HS-27A (cell line): ENCODE results near the gene C1orf159.
"Not testable (repeated sequence)": the region's sequence is repeated elsewhere in the genome, so short reads cannot be mapped to it uniquely, and the experiment has no call there.

Experiments used
- DNase-seq: peaks from one replicate; pipeline ENCODE4 v3.0.0-alpha.2; 2012; ENCODE audit warnings: low read depth, missing footprints

The C1orf159 gene

DNA sequence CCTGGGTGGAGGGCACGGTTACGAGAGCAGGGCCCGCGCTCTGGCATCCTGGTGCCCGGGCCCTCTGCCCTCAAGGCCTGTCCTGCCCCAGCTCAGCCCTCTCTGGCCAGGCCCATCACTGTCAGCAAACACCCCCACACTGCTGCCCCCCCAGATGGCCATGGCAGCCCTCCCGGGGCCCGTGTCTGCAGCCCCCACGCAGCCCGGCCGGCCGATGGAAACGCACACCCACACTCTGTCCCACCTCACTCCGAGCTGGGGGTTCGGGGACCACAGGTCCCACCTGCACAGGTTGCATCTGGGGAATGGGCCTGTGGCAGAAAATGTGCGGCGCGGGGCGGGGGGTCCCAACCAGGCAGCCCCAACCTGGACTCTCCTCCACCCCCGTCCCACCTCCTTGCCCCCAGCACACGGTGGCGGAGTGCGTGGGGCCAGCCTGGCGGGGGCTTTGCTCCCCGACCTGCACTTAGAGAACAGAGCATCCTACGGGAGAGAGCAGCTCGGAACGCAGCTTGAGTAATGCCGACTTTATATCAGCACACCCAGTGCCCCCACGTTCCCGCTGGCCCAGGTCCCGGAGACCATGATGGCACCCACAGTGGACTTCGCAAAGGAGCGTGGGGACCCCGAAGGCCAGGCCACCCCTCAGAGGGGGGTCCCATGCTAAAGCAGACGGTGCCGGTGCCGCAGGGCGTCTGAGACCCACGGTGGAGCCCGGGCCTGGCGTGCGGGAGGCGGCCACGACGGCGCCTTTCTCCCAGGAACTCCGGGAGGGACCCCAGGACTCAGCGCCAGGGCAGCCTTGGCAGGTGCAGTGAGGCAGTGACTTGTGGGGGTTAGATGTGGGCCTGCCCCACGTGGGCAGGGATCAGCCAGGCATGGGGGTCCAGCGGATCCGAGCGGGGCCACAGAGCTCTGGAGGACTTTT is 34.3 kb downstream of the C1orf159 start:
- DNase-seq: no peak

DNA sequence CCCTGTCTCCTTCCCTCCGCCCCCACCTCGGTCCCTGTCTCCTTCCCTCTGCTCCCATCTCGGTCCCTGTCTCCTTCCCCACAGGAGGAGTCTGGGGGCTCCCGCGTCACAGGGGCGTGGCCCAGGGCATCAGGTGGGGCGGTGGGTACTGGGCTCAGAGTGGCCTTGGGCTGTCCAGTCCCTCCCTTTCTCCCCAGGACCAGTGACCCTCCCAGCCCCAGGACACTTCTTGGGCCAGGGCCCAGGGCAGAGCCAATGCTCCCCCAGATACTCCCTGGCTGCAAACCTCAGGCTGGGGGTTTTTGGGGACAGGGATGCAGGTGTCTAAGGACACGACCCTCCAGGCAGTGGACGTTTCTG is 35.0 kb downstream of the C1orf159 start:
- no peak for DNase-seq

DNA sequence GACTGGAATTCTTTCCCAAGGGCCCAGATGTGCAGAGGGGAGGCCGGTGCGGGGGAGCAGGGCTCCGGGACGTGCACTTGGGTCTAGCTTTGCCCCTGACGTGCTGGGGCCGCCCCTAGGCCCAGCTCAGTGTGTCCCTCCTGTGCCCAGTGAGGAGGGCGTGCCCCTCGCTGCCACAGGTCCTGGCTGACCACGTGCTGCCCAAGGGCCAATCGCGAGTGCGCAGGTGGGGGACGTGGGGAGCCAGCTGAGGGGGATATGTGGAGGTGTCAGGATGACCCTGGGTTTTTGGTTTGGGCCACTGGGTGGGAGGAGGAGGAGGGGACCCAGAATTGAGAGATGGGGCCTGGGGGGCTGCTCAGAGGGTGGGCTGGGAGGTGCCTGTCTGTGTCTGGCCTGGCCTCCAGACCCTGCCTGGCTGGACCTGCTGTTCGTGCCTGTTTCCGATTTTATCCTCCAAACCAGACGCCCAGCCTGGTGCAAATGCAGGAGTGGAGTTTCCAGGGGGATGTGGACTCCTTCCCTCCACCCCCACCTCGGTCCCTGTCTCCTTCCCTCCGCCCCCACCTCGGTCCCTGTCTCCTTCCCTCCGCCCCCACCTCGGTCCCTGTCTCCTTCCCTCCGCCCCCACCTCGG is 35.6 kb downstream of the C1orf159 start:
- DNase-seq: peak; percentile 41

DNA sequence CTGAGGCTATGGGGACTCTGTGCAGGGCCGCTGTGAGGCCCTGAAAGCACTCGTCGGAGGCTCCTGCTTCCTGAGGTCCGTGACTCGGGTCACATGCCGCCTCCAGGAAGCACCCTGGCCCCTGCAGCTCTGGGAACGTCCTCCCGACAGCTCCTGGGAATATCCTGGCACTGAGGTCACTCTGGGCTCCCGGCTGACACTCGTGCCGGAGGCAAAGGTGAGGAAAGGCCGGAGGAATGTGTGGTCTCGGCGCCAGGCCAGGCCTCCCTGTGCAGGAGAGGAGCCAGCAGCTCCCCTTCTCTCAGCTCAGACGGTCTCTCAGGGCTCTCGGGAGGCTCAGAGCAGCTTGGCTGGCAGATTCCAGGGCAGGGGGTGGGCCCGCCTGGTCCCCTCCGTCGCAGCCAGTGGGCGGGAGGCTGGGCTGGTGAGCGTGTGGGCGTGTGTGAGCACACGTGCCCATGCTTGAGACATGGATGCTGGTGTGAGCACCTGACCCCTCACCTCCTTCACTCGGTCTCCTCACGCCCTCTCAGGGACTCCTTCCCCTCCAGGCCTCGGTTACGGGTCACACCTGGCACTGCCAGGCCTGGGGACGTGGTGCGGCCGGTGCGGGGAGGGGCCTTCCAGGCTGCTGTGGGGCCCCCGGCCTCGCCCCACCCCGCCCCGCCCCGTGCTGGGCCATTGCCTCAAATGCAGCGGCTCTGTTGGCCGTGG is 36.3 kb downstream of the C1orf159 start:
- DNase-seq: peak; percentile 90

GRCh38 chr1:1077396-1077795 is 38.5 kb downstream of the C1orf159 start:
- not testable (repeated sequence) for DNase-seq

GRCh38 chr1:1075148-1075935 is 40.5 kb downstream of the C1orf159 start:
- no peak for DNase-seq

DNA sequence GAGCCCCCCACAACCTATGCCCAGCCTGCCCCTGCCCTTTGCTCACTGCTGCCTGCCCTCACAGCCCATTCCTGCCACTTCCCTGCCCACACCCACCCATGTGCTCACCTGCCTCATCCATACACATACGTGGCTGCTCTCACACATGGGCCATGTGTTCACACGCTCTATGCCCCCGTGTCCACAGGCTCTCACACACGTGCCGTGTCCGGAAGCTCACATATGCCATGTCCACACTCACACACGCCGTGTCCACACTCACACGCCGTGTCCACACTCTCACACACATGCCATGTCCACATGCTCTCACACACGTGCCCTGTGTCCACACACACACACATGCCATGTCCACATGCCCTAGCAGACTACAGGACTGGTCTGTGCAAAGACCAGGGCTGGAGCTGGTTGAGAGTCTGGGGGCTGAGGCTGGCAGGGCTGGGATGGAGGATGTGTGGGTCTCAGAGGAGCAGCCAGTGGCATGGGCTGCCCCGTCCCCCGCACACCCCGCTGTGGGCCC is 41.2 kb downstream of the C1orf159 start:
- DNase-seq: no peak

DNA sequence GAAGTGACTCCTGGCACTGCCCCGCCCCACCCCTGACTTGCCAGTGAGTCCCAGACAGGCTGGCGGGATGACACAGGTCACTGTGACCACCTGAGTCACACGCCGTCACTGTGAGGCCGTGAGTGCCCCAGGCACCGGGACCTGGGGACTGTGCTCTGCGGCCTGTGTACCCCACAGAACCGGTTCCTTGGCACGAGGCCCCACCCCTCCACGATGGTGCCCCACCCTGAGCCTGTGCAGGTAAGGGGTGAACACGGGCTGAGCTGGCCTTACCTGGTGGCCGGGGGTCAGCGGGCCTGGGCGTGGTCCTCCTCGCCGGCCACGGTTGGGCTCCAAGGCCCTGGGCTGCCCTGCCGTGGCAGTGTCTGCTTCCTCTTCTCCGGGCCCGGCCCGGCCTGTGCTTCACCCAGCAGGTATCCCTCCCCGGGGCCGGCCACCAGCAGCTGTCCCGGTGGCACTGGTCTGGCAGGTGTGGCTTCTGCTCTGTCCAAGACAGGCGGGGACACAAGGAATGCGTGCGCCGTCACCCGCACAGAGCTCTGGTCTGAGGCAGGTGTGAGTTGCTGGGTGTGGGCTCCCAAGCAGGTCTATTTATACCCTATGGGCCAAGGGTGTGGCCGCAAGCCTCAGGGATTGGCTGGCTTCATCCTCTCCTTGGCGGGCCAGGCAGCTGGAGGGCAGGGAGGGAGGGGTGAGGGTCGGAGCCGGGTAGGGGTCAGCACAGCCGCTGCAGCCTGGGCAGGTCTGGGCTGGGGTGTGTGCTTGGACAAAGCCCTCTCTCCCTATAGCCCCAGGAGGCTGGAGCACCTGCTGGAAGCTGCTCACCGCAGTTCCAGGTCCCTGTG is 41.9 kb downstream of the C1orf159 start, which contains the start of gene RNF223:
RNF223 (minus strand) TSS at position 564 of the 845 bp plus-strand sequence. CDS start 1,740 bp downstream, outside the sequence.
- DNase-seq: no peak

GRCh38 chr1:1072849-1073742 is 42.8 kb downstream of the C1orf159 start:
- no peak for DNase-seq

- no peak for DNase-seq
Measured at GRCh38 chr1:1072299-1072848, 43.5 kb downstream of the C1orf159 start.

DNA sequence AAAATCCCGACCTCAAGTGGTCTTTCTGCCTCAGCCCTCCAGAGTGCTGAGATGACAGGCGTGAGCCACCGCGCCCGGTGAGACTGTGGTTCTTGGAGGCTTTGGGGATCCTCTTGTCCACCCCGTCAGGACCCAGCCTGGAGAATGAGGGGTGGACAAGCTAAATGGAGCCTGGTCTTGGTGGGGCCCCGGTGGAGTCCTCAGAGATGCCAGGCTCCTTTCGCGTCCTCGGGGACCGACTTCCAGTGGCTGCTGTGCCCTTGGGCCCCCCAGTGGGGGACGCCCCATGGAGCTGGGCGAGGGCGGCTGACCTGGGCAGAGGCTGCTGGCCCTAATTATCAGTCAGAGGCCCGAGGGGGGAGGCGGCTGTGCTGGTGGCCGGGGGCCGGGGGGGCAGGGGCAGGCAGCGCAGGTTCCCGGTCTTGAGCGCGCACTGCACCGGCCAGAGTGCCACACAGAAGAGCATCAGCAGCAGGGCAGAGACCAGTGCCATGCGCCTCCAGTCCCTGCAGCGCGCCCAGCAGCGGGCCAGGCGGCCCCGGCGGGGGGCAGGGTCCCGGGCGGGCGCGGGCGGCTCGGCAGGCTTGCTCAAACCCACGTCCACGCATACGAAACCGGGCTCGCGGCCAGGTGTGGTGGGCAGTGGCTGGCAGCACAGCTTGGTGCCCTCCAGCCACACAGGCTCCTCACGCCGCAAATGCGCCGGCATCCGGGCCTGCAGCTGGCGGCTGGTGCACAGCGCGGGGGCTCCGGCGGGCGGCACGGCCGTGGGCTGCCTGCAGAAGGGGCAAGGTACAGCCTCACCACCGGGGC is 44.2 kb downstream of the C1orf159 start:
- no peak for DNase-seq

- DNase-seq: no peak
Measured at GRCh38 chr1:1069711-1070676, 45.9 kb downstream of the C1orf159 start.

- DNase-seq: no peak
Measured at GRCh38 chr1:1069056-1069710, 46.7 kb downstream of the C1orf159 start.

DNA sequence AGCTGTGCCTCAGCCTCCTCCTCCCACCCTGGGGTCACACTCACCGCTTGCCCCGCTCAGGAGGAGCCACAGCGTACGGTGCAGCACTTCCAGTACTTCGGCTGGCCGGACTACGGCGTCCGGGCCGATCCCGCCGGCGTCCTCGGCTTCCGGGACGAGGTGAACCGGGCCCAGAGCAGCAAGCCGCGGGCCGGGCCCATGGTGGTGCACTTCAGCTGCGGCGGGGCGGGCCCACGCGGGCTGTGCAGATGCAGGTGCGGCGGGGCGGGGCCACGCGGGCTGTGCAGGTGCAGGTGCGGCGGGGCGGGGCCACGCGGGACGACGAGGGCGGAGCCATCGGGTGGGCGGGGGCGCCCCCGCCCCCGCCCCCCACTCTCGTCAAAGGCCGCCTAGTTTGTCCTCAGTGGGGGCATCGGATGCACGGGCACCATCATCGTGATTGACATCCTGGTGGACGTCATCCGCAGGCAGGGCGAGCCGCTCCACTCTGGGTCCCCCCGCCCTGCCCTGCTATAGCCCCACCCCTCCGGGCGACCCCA is 47.3 kb downstream of the C1orf159 start:
- DNase-seq: no peak

GRCh38 chr1:1067860-1068516 is 47.9 kb downstream of the C1orf159 start:
- DNase-seq: no peak
